Sciatic nerve (tissue), 2 donors: Measurements from ENCODE around the gene NGEF. TPM values are rescaled to one million over a fixed set of nuclear protein-coding genes. Genes with fewer than 3 reads are reported as not detected.

Experiments
- ATAC-seq: fragments of 200-7000 bp; cut with Tn5 transposase; one replicate; pipeline ENCODE4 v1.9.1; 2020; ENCODE audit warnings: mild to moderate bottlenecking, moderate library complexity
- DNase-seq: peaks from one replicate; pipeline ENCODE4 v3.0.0-alpha.2; 2020; ENCODE audit warnings: low spot score
- intact Hi-C: fragments of 100-400 bp; cut with DNase I; formaldehyde crosslinking; loops from one replicate; pipeline ENCODE4 v1.14.2; 2022
- total RNA-seq: library from RNA; stranded (reverse); fragmentation: NEBNext Ultra II Directional; extraction: Animal tissue kit (Norgen Biotek cat#: 25700); gene quantifications from one replicate; pipeline ENCODE4 v1.2.1, GENCODE V29; 2021
- donor health status: DM: no; HTN: no; CAD: no.
- donor health status: DM: no; HTN: no; CAD: no.

NGEF gene
- total RNA-seq, 1 donor from 2014 or later, result 17.5 TPM

DNA sequence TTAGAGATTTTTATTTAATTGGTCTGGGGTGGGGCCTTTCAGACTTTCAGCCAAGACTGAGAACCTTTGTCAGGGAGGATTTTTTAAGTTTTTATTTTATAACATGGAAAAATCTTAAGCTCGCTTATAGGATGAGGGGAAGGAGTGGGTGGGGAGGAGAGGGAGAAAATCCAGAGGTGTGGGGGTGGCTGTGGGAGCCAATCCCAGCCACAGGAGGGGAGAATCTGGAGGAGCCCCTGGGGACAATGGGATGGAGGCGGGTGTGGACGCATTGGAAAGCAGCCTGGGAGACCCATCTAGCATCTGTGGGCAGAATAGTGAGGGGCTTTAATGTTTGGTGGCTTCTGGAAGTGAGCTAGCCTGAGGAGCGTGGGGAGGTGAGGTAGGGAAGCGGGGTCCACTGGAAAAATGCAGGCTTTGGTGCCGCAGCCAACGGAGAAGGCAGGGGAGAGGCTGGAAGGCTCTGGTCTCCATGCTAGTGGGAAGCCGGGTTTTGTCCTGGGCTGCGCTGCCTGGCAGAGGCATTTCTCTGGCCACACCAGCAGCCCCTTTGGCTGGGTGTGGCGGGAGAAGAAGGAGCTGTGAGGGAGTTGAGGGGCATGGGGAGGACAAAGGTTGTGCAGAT is 35.6 kb upstream of the NGEF start:
- DNase-seq (peak; percentile 47), ATAC-seq (peak; percentile 55)
- intact Hi-C loops, result no loop called here

DNA sequence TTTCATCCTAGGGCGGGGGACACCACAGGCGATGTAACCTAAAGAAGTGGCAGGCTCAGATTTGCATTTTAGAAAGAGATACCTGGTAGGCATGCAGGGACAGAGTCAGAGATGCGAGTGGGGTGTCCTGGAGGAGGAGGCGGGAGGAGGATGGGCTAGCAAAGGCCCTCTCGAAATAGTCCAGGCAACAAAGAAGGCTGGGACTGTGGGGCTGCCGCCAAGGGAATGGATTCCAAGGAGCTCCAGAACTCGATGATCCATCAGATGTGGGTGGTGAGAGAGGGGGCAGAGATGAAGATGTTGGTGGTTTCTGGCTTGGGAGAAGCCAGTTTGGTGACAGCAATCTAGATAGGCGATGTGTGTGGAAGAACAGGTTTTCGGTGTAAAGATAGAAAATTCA is 34.6 kb upstream of the NGEF start:
- DNase-seq (peak; percentile 34), ATAC-seq (no peak)
- intact Hi-C loops, result no loop called here

DNA sequence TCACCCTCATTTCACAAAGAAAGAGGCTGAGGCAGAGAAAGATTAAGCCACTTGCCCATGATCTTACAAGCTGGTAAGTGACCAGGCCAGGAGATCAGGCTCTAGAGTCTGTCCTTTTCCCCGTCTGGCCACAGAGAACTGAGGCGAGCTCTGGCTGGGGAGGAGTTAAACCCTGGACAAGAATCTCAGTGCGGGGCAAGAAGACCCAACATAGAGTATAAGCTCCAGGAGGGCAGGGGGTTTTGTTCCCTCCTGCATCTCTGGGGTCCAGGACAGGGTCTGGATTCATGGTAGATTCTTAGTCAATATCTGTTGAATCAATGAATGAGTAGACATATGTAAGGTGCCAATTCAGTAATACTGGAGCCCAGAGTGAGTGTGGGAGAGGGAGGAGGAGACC is 34.1 kb upstream of the NGEF start:
- DNase-seq (peak; percentile 8), ATAC-seq (no peak)
- intact Hi-C loops, result no loop called here

DNA sequence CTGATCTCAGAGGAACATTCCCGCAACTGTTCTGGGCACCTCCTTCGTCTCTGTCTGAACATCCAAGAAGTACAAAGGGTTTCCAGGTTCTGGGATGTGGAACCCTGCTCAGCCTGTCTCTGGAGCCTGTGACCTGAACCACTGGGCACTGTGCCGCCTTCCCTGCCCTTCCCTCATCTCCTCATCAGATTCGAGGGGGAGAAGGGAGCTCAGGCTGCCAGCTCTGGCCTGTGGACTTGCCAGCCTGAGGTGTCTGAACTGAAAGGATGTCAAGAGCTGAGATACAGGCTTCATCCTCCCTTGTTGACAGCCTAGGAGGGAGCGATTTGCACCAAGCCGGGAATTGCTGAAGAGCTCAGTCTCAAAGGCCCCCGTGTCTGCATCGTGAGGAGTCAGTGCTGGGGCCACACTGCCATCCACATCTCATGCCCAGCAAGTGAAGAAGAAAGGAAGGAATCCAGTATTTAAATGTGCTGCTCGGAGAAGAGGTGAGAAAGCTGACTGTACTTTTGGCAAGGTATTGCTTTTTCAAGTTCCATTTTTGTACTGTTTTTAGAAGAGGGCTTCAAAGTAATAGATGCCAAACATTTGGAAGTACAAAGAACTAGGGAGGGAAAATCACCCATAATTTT is 32.0 kb upstream of the NGEF start:
- no peak for ATAC-seq
- no peak for DNase-seq

DNA sequence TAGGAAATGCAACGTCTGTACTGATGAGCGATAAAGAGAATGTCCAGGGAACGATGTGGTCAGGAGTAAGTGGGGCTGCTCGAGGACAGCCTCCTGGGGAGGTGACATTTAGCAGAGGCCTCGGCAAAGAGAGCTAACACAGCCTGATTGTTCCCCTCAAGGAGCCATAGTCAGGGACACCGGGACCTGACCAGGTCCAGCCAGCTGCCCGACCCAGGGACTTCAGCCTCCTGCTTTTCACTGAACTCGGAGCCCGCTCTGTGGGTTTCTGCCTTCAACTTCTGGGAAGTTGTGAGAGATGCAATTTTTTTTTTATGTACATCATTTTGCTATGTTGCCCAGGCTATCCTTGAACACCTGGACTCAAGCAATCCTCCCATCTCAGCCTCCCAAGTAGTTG is 29.5 kb upstream of the NGEF start:
- intact Hi-C loops, result no loop called here
- ATAC-seq (no peak), DNase-seq (no peak)

More for the DNA sequence above, 32.0 kb upstream of the NGEF start:
- intact Hi-C loops, result no loop called here

DNA sequence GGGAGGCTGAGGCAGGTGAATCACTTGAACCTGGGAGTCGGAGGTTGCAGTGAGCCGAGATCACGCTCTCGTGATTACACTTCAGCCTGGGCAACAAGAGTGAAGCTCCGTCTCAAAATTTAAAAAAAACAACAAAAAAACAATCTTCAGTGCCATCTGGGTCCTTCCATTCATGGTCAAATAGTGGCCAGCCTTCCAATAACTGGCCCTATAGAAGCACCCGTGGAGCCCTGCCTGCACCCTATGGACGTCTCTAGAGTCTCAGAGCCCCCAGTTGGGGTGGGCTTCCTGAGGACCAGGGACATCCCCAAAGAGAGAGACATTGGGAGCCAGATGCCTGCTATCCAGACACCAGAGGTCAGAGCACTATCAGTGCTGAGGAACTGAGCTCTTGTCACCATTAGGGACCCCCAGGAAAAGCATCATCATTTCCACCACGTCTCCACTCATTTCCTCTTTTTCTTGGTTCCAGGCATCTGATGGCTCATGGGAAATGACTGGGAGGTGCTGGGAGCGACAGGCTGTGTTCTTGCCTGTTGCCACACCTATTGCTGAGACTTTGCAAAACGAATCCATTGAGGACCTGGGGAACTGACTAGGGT is 28.8 kb upstream of the NGEF start:
- ATAC-seq, result no peak
- peak; percentile 34 for DNase-seq

DNA sequence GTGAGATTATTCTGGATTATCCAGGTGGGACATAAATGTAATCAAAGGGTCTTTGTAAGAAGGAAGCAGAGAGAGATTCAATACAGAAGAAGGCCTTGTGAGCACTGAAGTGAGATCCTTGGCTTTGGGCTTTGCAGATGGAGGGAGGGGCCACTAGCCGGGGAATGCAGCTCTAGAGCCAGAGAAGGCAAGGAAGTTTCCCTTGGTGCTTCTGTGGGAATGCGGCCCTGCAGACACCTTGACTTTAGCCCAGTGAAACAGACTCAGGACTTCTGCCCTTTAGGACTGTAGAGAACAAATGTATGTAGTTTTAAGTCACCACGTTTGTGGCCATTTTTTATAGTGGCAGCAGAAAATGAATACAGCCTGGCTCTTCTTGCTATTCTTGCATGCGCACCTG is 27.5 kb upstream of the NGEF start:
- peak; percentile 37 for DNase-seq
- no peak for ATAC-seq
- intact Hi-C loops, result no loop called here

More for the DNA sequence above, 28.8 kb upstream of the NGEF start:
- intact Hi-C loops, result no loop called here

DNA sequence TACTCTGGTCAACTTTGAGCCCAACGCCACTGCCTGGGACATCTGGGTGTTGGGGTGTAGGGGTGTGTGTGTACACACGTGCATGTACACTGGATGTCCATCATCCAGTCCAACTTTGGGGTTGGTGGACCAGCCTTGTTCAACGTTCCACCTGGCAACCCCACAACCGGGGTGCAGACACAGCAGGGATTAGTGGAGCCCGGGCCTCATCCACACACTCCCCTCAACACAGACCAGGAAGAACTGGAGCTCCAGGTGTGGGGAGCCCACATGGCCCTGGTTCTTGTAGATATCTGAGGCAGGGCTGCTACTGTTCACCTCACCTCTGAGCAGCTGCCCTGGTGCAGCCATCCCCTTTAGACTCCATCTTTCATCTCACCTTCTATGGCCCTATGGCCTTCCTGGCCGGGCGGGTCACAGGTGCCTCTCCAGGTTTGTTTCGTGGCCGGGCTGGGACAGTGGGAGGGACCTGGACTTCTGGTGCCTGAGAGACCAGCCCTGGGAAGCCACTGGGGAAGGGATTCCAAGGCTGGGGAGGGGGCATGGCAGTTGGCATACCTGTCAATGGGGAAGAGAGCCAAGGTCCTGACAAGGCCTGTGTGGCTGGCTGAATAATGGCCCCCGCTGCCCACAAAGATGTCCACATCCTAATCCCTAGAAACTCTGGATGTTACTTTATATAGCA is 26.9 kb upstream of the NGEF start:
- DNase-seq (peak; percentile 47), ATAC-seq (no peak)
- intact Hi-C loops, result no loop called here

DNA sequence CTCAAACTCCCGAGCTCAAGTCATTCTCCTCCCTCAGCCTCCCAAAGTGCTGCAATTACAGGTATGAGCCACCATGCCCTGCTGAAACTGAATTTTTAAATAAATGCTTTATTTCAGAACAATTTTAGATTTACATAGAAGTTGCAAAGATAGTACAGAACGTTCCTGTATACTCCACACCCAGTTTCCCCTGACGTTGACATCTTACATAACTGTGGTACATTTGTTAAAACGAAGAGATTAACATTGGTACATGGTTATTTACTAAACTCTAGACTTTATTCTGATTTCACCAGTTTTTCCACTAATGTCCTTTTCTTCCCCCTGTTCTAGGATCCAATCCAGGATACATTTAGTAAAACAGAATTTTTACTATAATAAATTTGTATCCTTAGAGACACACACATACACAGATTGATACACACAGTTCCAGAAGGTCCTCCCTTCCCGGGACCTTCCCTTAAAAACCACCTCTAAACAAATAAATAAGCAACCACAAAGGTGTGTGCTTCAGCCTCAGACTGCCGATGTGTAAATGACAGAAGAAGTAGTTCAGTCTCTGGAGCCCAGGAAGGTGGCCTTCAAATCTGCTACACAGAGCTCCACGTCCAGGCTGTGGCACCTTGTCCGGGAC is 26.3 kb upstream of the NGEF start:
- ATAC-seq (peak; percentile 89), DNase-seq (no peak)
- intact Hi-C loops, result no loop called here

DNA sequence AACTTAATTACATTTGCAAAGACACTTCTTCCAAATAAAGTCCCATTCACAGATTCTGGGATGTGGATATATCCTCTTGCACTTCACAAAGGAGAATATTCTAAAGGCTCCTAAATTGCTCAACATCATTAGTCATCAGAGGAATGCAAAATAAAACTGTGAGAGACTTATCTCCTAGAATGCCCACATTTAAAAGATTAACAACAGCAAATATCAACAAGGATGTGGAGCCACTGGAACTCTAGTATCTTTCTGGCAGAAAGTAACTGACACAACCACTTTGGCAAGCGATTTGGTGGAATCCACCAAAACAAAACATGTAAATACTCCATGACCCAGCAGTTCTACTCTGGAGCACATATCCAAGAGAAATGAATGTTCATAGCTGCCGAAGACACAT is 24.0 kb upstream of the NGEF start:
- DNase-seq (no peak), ATAC-seq (no peak)
- intact Hi-C loops, result no loop called here

DNA sequence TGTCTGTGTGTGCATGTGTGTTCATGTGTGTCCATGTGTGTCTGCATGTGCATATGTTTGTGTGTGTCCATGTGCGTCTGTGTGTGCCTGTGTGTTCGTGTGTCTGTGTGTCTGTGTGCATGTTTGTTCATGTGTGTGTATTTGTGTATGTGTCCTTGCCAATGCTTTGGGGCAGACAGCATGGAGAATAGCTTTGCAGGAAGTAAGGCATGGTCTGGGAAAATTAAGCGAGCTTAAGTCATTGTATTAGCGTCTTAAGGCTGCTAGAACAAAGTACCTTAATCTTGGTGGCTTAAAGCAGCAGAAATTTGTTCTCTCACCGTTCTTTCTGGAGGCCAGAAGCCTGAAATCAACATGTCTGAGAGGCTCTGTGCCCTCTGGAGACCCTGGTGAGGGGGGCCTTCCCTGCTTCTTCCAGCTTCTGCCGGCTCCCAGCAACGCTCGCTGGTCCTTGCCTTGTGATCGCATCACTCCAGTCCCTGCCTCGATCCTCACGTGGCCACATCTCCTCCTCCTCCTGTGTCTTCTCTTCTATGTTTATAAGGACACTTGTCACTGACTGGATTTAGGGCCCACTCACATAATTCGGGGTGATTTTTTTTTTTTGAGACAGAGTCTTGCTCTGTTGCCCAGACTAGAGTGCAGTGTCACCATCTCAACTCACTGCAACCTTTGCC is 23.2 kb upstream of the NGEF start:
- peak; percentile 14 for DNase-seq
- intact Hi-C loops, result no loop called here

DNA sequence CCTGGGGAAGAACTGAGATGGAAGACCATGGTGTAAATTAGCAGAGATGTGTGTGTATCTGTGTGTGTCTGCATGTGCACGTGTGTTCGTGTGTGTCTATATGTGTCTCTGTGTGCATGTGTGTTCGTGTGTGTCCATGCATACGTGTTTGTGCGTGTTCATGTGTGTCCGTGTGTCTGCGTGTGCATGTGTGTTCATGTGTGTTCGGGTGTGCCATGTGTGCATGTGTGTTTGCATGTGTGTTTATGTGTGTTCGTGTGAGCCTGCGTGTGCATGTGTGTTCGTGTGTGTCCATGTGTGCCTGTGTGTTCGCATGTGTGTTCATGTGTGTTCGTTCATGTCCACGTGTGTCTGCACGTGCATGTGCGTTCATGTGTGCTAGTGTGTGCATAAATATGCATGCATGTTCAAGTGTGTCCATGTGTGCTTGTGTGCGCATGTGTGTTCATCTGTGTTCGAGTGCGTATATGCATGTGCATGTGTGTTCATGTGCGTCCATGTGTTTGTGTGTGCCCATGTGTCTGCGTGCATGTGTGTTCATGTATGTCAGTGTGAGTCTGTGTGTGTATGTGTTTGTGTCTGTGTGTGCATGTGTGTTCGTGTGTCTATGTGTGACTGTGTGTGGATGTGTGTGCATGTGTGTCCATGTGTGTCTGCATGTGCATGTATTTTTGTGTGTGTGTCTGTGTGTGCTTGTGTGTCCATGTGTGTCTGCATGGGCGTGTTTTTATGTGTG is 22.5 kb upstream of the NGEF start:
- DNase-seq, result peak; percentile 14
- no peak for ATAC-seq
- intact Hi-C loops, result no loop called here

More for the DNA sequence above, 23.2 kb upstream of the NGEF start:
- no peak for ATAC-seq

DNA sequence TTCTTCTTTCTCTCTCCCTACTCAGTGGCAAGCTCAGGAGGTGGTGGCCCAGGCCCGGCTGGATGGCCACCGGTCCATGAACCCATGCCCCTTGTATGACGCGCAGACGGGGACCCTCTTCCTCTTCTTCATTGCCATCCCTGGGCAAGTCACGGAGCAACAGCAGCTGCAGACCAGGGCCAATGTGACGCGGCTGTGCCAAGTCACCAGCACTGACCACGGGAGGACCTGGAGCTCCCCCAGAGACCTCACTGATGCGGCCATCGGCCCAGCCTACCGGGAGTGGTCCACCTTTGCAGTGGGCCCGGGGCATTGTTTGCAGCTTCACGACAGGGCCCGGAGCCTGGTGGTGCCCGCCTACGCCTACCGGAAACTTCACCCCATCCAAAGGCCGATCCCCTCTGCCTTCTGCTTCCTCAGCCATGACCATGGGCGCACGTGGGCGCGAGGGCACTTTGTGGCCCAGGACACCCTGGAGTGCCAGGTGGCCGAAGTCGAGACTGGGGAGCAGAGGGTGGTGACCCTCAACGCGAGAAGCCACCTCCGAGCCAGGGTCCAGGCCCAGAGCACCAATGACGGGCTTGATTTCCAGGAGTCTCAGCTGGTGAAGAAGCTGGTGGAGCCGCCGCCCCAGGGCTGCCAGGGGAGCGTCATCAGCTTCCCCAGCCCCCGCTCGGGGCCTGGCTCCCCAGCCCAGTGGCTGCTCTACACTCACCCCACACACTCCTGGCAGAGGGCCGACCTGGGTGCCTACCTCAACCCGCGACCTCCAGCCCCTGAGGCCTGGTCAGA is 21.2 kb upstream of the NGEF start:
- no peak for DNase-seq
- intact Hi-C loops, result no loop called here
- ATAC-seq, result no peak

DNA sequence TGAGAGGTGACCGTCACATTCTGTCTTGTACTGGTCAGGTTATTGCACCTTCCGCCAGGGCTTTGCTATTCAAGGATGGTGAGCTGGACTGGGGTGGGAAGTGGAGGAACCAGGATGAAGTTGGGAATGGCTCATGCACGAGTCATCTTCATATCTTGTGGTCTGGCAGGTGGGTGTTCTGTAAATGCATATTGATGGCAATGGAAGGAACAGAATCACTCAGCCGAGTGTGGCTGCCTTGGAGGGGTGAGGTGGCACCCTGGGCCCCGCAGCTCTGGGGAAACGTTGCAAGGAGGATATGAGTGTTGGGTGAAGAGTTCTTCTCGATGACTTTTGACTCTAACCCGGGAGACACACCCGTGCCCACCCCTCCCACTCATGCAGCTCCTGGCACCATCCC is 20.6 kb upstream of the NGEF start:
- ATAC-seq (no peak), DNase-seq (no peak)
- intact Hi-C loops, result no loop called here

DNA sequence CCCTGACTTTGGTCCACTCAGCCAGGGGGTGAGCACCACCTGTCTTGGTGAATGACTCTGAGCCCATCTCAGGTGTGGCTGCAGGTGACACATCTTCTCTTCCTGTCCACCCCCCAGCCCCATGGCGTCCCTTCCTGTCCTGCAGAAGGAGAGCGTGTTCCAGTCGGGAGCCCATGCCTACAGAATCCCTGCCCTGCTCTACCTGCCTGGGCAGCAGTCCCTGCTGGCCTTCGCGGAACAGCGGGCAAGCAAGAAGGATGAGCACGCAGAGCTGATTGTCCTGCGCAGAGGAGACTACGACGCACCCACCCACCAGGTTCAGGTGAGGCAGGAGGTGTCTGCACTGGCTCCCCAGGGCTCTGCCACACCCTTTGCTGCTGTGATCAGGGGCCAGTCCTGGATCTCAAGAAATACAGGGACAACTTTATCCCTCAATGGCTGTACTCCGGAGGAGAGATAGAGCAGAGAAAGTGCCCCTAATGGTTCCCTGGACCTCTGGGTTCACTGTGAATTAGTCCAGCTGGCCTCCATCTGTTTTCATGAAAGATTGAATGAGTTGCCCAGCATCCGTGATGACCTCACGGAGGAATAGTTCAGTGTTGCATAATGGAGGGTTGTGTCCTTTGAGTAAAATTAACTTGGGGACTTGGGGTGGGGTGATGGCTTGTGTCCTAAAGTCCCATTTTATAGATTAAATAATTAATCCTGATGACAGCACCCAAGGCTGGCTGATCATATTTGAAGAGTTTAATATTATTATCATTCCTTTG is 19.7 kb upstream of the NGEF start, which contains the start of gene NEU2:
Gene NEU2 (plus strand): TSS at position 122 of the 770 bp plus-strand sequence. CDS start 0 bp downstream, at position 122.
- ATAC-seq, result no peak
- DNase-seq, result peak; percentile 43
- intact Hi-C loops, result no loop called here

DNA sequence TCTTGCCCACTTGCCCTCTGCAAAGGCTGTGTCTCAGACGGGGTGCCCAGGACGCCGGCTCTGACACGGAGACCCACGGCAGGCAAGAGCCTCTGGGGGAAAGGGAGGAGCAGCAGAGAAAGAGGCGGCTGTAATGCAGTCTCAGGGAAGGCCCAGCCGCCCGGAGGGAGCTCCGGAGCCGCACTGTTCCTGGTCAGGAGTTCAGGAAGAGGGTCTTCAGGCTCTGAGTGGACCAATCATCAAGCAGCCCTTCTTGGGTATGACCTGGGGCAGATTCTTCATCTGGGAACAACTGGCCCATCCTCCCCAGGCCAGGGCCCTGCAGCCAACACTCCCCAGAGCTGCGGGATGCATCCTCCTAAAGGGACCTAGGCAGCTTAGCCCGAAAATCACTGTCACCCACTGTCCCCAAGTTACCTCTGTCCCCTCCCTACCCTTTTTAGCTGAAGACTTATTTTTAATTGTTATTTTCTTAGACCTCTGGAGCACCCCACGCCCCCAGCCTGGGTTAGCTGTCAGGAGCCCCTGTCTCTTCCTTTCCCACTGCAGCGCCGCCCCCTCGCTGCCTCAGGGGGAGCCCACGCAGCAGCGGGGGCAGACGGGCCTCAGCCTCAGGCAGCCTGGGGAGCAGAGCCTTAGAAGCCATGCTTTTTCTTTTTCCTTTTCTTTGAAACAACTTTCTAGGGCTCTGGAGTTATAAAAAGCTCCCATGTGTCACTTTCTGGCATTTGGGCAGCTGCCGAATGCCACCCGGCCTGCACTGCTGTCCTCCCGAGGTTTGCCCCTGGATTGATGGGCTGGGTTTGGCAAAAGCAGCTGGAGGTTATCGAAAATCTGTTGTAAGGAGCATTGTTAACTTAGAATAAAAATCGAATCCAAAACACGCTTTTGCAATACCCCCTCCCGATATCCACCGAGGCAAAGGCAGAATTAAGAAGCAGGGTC is 18.8 kb upstream of the NGEF start:
- intact Hi-C loops, result no loop called here
- no peak for ATAC-seq

More for the DNA sequence above, 18.8 kb upstream of the NGEF start:
- DNase-seq, result no peak
